Keratinocyte (primary cell): ENCODE data around the gene LPIN3.

Experiments used
- EZH2 ChIP-seq: IDR thresholded peaks from one replicate; pipeline ENCODE4 v1.6.1; 2012; ENCODE audit warnings: inconsistent platforms, mild to moderate bottlenecking, low read length, moderate library complexity
- TF ChIP-seq, protein P1 (sequence below), 3 experiments: IDR thresholded peaks in 1 of 3; conservative IDR thresholded peaks in 1 of 3; optimal IDR thresholded peaks in 1 of 3; 2 replicates in 2 of 3; 3 replicates in 1 of 3; pipeline versions ENCODE3 to v1.5.1; 2011; ENCODE audit warnings: low read length in 3 of 3, mild to moderate bottlenecking in 3 of 3, moderate library complexity in 2 of 3, control low read depth in 1 of 3, inconsistent platforms in 1 of 3; ENCODE audit not compliant: insufficient read depth in 2 of 3; ENCODE audit errors: extremely low read depth in 1 of 3

DNA sequence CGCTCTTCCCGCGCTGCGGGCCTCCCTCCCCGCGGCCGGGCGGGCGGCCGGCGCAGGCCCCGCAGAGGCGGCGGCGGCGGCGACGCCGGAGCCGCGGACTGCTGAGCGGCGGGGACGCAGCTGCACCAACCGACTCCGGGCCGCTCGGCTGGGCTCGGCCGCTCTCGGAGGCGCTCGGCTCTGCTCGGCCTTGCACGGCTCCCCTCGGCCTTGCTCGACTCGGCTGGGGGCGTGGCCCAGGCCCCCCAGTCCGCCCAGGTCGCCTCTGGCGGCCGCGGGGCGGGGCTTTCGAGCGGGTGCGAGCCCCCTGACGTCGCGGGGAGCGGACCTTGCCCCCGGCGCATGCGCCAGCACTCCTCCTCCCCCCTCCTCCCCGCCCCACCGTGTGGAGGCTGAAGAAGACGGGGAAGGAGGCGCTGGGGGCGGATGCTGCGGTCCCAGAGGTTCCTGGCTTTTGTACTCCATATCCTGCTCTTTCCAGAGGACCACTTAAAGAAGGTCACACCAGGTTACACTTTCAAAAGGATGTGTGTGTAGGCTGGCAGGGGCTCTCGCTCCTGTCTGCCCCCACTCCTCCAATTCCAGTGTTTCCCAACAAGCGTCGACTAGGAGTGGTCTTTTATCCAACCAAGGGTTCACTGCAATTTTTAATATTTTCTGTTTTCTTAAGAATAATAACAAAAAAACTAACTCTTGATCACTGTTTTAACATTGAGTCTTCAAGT, 22.9 kb upstream of the LPIN3 start, which contains the start of gene ZHX3:
- TF ChIP-seq, protein P1, sequence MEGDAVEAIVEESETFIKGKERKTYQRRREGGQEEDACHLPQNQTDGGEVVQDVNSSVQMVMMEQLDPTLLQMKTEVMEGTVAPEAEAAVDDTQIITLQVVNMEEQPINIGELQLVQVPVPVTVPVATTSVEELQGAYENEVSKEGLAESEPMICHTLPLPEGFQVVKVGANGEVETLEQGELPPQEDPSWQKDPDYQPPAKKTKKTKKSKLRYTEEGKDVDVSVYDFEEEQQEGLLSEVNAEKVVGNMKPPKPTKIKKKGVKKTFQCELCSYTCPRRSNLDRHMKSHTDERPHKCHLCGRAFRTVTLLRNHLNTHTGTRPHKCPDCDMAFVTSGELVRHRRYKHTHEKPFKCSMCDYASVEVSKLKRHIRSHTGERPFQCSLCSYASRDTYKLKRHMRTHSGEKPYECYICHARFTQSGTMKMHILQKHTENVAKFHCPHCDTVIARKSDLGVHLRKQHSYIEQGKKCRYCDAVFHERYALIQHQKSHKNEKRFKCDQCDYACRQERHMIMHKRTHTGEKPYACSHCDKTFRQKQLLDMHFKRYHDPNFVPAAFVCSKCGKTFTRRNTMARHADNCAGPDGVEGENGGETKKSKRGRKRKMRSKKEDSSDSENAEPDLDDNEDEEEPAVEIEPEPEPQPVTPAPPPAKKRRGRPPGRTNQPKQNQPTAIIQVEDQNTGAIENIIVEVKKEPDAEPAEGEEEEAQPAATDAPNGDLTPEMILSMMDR (optimal IDR thresholded peaks at IDR 0.05 in 1 of 3, IDR thresholded peaks at IDR 0.05 in 1 of 3, conservative IDR thresholded peaks at IDR 0.05 in 1 of 3; ENCODE audit: extremely low read depth in 1 of 3, insufficient read depth in 2 of 3, low read length in 3 of 3), result no peak
- no peak for TF ChIP-seq EZH2
